ENCODE data around the gene CEBPE.
"Not testable (repeated sequence)": the region's sequence is repeated elsewhere in the genome, so short reads cannot be mapped to it uniquely, and the experiment has no call there.

CEBPE gene

DNA sequence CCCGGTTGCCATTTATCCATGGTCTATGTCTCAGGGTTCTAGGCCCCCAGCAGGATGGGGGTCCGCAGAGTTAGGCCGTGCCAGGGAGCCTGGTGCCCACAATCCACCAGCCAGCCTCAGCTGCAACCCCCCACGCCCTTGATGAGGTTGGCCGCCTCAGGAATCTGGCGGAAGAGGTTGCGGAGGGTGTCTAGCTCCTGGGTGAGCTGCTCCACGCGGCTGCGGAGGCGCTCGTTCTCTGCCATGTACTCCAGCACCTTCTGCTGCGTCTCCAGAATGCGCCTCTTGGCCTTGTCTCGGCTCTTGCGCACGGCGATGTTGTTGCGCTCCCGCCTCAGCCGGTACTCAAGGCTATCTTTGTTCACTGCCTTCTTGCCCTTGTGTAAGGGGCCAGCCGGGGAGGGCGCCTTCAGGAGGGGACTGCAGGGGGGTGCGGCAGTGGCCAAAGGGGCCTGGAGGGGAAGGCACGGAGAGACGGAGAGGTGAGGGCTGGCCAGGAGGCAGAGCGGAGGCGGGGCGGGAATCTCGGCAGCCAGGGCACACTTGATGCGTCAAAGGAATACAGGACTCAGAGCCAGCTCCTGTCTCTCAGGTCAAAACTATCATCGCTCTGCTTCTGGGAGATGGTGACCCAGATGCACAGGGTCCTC, 1.6 kb downstream of the CEBPE start:
- Mint-ChIP-seq H3K36me3 (no peaks in the 10 kb centered on the region), H3K9me3 (no peaks in the 10 kb centered on the region), H3K27ac (no peak overlapping the region), H3K27me3 (peaks cover 14% of the 10 kb centered on the region), H3K4me1 (peaks cover 42% of the 10 kb centered on the region), H3K4me3 (no peak overlapping the region)
- ATAC-seq = no peak

GRCh38 chr14:23115918-23116317, 3.1 kb downstream of the CEBPE start:
- peaks cover 33% of the 10 kb centered on the region for H3K4me1 Mint-ChIP-seq
- no peaks in the 10 kb centered on the region for H3K9me3 Mint-ChIP-seq
- H3K36me3 Mint-ChIP-seq = no peaks in the 10 kb centered on the region
- H3K27ac Mint-ChIP-seq = no peak overlapping the region
- no peak for ATAC-seq
- no peak overlapping the region for H3K4me3 Mint-ChIP-seq
- H3K27me3 Mint-ChIP-seq = peaks cover 14% of the 10 kb centered on the region

DNA sequence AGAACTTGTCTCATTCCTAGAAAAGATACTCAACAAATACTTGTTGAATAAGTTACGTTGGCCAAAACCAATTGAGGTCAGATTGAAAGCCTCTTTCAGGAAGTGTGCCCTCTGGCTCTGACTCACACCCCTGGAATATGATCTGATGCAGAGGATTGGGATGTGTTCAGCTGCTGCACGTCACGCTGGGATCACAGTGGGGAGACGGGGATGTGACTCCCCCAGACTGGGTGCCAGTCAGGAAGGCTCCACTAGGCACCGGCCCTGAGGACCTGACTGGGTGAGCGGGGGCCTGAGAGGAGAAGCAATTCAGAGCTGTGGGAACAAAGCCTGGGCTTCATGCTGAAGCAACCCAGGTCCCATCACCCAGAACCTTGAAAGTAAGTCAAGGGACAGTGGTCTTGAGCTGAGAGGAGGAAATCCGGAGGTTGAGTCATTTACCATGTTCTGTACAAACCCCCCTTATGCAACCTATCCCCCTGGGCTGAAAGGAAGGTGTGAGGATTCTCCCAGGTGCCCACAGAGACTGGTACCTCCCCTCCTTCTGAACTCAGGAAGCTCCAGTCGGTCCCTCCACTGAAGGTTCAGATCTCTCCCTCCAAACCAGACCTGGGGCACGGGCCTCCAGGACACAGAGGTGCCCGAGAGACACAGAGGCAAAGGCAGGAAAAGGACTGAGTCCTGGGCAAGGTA, 3.9 kb downstream of the CEBPE start:
- Mint-ChIP-seq H3K4me1 (peaks cover 26% of the 10 kb centered on the region), H3K27me3 (peaks cover 14% of the 10 kb centered on the region), H3K9me3 (no peaks in the 10 kb centered on the region), H3K36me3 (no peaks in the 10 kb centered on the region), H3K4me3 (no peak overlapping the region), H3K27ac (no peak overlapping the region)
- ATAC-seq = no peak

DNA sequence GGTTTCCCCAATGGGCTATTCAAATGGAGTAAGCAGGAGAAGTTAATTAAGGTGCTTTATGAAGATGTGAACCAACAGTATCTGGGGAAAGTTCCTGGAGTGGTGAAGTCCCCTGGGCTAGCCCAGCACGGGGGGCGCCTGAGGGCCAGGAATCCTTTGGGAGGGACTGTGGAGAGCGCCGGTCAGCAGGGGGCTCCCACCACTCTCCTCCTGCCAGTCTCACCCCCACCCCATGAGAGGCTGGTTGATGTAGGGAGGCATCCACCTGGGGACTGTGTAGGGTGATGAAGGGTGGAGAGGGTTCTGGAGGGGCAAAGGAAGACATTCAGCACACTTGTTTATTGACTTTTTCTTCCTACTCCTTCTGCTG, 4.4 kb downstream of the CEBPE start:
- ATAC-seq = no peak
- no peak overlapping the region for H3K27ac Mint-ChIP-seq
- no peaks in the 10 kb centered on the region for H3K36me3 Mint-ChIP-seq
- H3K4me1 Mint-ChIP-seq = peaks cover 21% of the 10 kb centered on the region
- peaks cover 14% of the 10 kb centered on the region for H3K27me3 Mint-ChIP-seq
- no peaks in the 10 kb centered on the region for H3K9me3 Mint-ChIP-seq
- no peak overlapping the region for H3K4me3 Mint-ChIP-seq

GRCh38 chr14:23114120-23114458, 5.0 kb downstream of the CEBPE start:
- Mint-ChIP-seq H3K27ac (no peak overlapping the region), H3K4me3 (no peak overlapping the region), H3K9me3 (no peaks in the 10 kb centered on the region), H3K27me3 (peaks cover 14% of the 10 kb centered on the region), H3K4me1 (peaks cover 15% of the 10 kb centered on the region), H3K36me3 (no peaks in the 10 kb centered on the region)
- no peak for ATAC-seq

GRCh38 chr14:23113431-23114119, 5.5 kb downstream of the CEBPE start:
- Mint-ChIP-seq H3K4me3 (no peak overlapping the region), H3K4me1 (peaks cover 10% of the 10 kb centered on the region), H3K27me3 (peaks cover 14% of the 10 kb centered on the region), H3K27ac (no peak overlapping the region), H3K36me3 (no peaks in the 10 kb centered on the region), H3K9me3 (no peaks in the 10 kb centered on the region)
- ATAC-seq = no peak

DNA sequence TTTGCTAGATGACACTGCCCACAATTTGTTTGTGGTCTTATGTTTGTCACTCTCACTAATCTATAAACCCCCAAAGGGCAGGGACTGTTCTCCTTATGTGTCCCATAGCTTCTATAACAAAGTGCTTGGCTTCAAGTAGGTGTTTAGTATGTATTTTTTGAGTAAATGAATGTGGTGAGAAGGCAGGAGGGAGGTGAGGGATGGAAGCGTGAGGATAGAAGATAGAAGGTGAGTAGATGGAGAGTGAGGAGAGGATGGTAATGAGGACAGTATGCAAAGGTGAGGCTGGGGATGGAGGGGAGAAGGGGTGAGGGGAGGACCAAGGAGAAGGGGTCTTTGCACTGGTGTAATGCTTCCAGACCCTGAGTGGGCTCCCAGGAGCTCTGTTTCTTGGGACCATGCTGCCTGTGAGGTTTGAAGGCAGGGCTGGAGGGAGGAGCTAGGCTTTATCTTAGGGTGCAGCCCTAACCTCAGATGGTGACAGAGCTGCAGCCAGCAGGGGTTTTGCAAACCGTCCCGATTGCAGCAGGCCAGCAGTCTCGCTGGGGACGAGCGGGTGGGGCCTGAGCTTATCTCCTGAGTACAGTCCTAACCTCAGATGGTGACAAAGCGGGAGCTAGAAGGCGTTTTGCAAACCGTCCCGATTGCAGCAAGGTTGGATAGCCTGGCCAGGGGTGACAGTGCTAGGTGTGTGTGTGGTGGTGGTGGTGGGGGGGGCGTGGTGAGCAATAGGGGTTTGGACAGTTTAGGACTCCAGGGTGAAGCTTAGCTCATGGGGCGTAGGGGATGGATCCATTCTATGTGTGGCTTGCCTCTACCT, 6.5 kb downstream of the CEBPE start:
- Mint-ChIP-seq H3K27ac (no peak overlapping the region), H3K9me3 (no peaks in the 10 kb centered on the region), H3K27me3 (peaks cover 14% of the 10 kb centered on the region), H3K4me3 (no peak overlapping the region), H3K4me1 (peaks cover 10% of the 10 kb centered on the region), H3K36me3 (no peaks in the 10 kb centered on the region)
- no peak for ATAC-seq

- Mint-ChIP-seq H3K4me3 (no peak overlapping the region), H3K36me3 (no peaks in the 10 kb centered on the region), H3K27ac (no peak overlapping the region), H3K4me1 (peaks cover 17% of the 10 kb centered on the region), H3K27me3 (peaks cover 14% of the 10 kb centered on the region), H3K9me3 (no peaks in the 10 kb centered on the region)
- ATAC-seq = no peak
These were observed 8.3 kb downstream of the CEBPE start for GRCh38 chr14:23110579-23111365.

DNA sequence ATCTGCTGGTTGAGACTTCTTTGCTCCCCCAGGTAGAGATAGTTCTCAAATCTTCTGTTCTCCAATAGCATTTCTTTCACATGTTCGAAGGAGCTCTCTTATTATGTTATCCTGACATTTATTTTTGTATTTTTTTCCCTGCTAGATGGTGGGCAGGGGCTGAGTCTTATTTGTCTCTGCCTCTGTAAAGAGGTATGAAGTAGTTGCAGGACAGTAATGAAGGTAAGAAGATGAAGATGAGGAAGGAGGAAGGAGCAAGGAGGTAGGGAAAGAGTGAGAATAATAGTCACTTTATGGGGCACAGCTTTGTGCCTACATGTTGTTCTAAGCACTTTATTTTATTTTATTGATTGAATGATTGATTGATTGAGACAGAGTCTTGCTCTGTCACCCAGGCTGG, 9.3 kb downstream of the CEBPE start:
- Mint-ChIP-seq H3K27ac (no peak overlapping the region), H3K4me1 (peaks cover 12% of the 10 kb centered on the region), H3K9me3 (no peaks in the 10 kb centered on the region), H3K4me3 (no peak overlapping the region), H3K36me3 (no peaks in the 10 kb centered on the region), H3K27me3 (peaks cover 9% of the 10 kb centered on the region)
- ATAC-seq = no peak

DNA sequence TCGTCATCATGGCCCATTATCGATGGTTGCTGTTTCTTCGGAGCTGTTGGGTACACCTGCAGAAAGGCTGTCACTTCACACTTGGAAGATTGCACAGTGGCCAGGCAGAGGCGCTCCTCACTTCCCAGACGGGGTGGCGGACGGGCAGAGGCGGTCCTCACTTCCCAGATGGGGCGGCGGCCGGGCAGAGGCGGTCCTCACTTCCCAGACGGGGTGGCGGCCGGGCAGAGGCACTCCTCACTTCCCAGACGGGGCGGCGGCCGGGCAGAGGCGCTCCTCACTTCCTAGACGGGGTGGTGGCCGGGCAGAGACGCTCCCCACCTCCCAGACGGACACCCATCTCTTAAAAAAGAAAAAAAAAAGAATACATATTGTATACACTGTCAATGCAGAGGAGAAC, 10.9 kb downstream of the CEBPE start:
- not testable (repeated sequence) for H3K36me3 Mint-ChIP-seq, H3K4me1 Mint-ChIP-seq, ATAC-seq, H3K27me3 Mint-ChIP-seq, H3K27ac Mint-ChIP-seq, H3K4me3 Mint-ChIP-seq, H3K9me3 Mint-ChIP-seq

DNA sequence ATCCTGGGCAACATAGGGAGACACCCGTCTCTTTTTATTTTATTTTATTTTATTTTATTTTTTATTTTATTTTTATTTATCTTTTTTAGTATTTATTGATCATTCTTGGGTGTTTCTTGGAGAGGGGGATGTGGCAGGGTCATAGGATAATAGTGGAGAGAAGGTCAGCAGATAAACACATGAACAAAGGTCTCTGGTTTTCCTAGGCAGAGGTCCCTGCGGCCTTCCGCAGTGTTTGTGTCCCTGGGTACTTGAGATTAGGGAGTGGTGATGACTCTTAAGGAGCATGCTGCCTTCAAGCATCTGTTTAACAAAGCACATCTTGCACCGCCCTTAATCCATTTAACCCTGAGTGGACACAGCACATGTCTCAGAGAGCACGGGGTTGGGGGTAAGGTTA, 11.4 kb downstream of the CEBPE start:
- H3K27me3 Mint-ChIP-seq, H3K4me1 Mint-ChIP-seq, H3K4me3 Mint-ChIP-seq, H3K27ac Mint-ChIP-seq, ATAC-seq, H3K9me3 Mint-ChIP-seq, H3K36me3 Mint-ChIP-seq: not testable (repeated sequence)

- Mint-ChIP-seq H3K27ac (no peak overlapping the region), H3K4me3 (no peak overlapping the region), H3K27me3 (no peaks in the 10 kb centered on the region), H3K9me3 (no peaks in the 10 kb centered on the region), H3K4me1 (peaks cover 7% of the 10 kb centered on the region), H3K36me3 (no peaks in the 10 kb centered on the region)
- no peak for ATAC-seq
These were observed 12.4 kb downstream of the CEBPE start for GRCh38 chr14:23106747-23107045.

GRCh38 chr14:23105348-23105824, 13.7 kb downstream of the CEBPE start:
- H3K27ac Mint-ChIP-seq = no peak overlapping the region
- peaks cover 7% of the 10 kb centered on the region for H3K4me1 Mint-ChIP-seq
- H3K4me3 Mint-ChIP-seq = no peak overlapping the region
- no peak for ATAC-seq
- no peaks in the 10 kb centered on the region for H3K36me3 Mint-ChIP-seq
- no peaks in the 10 kb centered on the region for H3K27me3 Mint-ChIP-seq
- no peaks in the 10 kb centered on the region for H3K9me3 Mint-ChIP-seq

DNA sequence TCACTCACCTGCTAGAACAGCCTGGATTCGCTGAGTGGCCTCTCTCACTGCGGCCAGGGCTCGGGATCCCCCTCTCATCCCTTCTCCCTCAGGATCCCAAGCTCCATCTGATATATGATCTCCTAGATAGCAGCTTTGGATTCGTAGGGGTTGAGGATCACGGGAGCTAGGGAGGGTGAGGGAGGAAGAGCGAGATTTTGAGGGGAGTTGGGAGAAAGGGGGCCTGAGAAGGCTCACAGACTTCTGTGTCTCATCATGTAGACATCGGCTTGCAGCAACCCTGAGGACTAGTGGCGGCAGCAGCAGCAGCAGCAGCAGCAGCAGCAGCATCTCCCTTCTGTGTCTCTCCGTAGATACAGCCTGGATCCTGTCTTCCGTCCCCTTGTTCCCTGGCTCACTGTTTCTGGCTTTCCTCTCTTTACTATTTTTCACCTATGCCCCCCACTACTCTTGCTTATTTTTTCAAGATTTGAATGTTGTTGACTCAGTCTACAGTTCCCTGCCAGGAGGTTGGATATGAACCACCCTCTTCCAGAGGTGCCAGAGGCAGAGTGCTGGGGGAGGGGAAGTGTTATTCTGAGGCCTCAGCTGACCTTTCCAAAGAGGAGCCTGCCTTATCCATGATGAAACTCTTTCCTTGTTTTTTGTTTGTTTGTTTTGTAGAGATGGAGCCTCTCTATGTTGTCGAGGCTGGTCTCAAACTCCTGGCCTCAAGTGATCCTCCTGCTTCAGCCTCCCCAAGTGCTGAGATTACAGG, 14.3 kb downstream of the CEBPE start, which contains the start of gene CIROP:
Gene CIROP, minus strand, starts transcription at position 399 of the 757 bp plus-strand sequence. Its CDS starts 69 bp downstream, at position 330.
- no peak for ATAC-seq
- H3K27me3 Mint-ChIP-seq = no peaks in the 10 kb centered on the region
- peaks cover 5% of the 10 kb centered on the region for H3K36me3 Mint-ChIP-seq
- no peak within 1 kb of the TSS for H3K27ac Mint-ChIP-seq
- H3K4me1 Mint-ChIP-seq = peaks cover 7% of the 10 kb centered on the region
- no peak within 1 kb of the TSS for H3K4me3 Mint-ChIP-seq
- H3K9me3 Mint-ChIP-seq = no peaks in the 10 kb centered on the region
